H1 (cell line): ENCODE results near the gene FAM234A. TPM values are rescaled to one million over a fixed set of nuclear protein-coding genes. Genes with fewer than 3 reads are reported as not detected.

Experiments used
- CREB1 ChIP-seq: IDR thresholded peaks from 2 replicates; pipeline ENCODE4 v1.6.1; 2012; ENCODE audit warnings: inconsistent platforms
- HDAC6 ChIP-seq: IDR thresholded peaks from one replicate; pipeline ENCODE4 v1.7.1; 2012; ENCODE audit warnings: low read depth, mild to moderate bottlenecking, inconsistent platforms, low read length, moderate library complexity
- NRF1 ChIP-seq: IDR thresholded peaks from 2 replicates; pipeline ENCODE4 v1.6.1; 2011; ENCODE audit warnings: mild to moderate bottlenecking, low read depth, low read length, improper control_type of control experiment
- POLR2AphosphoS5 ChIP-seq: IDR thresholded peaks from 2 replicates; pipeline ENCODE4 v1.6.1; 2011; ENCODE audit warnings: low read depth, low read length
- RAD21 ChIP-seq, 2 experiments: IDR thresholded peaks in 1 of 2; conservative IDR thresholded peaks in 1 of 2; 2 replicates each; pipeline ENCODE4 v1.6.1; 2011; ENCODE audit warnings: low read depth in 2 of 2, low read length in 2 of 2, improper control_type of control experiment in 1 of 2, inconsistent platforms in 1 of 2, mild to moderate bottlenecking in 1 of 2, moderate library complexity in 1 of 2
- SIRT6 ChIP-seq: IDR thresholded peaks from one replicate; pipeline ENCODE4 v1.7.1; 2012; ENCODE audit warnings: low read length, inconsistent platforms
- polyA plus RNA-seq, 7 experiments: library from polyadenylated mRNA; depleted of rRNA in 3 of 7; stranded (reverse) in 5 of 7; unstranded in 2 of 7; fragments of >200 nt in 5 of 7; fragments of 200-250 nt in 2 of 7; gene quantifications; 1 replicate in 5 of 7; 2 replicates in 1 of 7; 4 replicates in 1 of 7; pipeline versions ENCODE4 v1.2.1 to v1.2.3, GENCODE V29; 2011 to 2013; ENCODE audit warnings: missing spikeins in 2 of 7, mixed read lengths in 2 of 7
- total RNA-seq: library from RNA; stranded (reverse); fragmentation: NEBNext Ultra II Directional; extraction: Animal tissue kit (Norgen Biotek cat#: 25700); gene quantifications from 2 replicates; pipeline ENCODE4 v1.2.1, GENCODE V29; 2021
- TF ChIP-seq, protein P1 (sequence below): IDR thresholded peaks from 2 replicates; pipeline ENCODE4 v1.6.1; 2012; ENCODE audit warnings: low read length, inconsistent platforms
- TF ChIP-seq, protein P2 (sequence below): IDR thresholded peaks from 2 replicates; pipeline ENCODE4 v1.6.1; 2012; ENCODE audit warnings: inconsistent platforms
- TF ChIP-seq, protein P3 (sequence below): fragments of 300-600 bp; sonication (generic); IDR thresholded peaks from 2 replicates; pipeline ENCODE4 v1.7.1; 2012; ENCODE audit warnings: low read length, moderate library complexity, mild to moderate bottlenecking, inconsistent platforms; ENCODE audit not compliant: insufficient replicate concordance

The FAM234A gene
- total and polyA plus RNA-seq, 2 of the 8 experiments (the other 6 are each of a cell fraction or from before 2014, with no cell fraction given), result 80.6 to 104 TPM

DNA sequence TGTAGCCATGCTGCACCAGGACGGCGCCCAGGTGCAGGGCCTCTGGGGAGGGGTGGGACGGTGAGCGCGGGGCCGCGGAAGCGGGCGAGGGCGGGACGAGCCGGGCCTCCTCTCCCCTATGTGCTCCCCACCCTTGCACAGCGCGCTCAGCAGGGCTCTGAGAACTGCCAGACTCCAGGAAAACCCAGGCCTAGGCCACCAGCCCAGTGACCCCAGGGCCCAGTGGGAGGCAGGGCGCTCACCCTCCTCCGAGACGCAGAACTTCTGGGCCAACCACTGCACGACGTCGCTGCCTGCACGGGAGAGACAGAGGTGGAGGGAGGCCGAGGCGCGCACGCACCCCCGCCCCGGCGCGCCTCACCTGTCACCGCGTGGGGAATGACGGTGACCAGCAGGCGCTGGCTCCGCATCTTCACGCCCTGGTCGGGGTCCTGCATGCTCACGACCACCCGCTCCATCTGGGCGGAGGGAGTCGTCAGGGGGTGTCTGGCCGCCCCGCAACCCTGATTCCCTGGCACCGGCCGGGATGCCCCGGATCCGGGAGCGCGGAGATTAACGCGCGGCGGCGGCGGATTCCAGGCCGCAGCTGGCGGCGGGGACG is 40.5 kb downstream of the FAM234A start (continued):
- TF ChIP-seq, protein P1, sequence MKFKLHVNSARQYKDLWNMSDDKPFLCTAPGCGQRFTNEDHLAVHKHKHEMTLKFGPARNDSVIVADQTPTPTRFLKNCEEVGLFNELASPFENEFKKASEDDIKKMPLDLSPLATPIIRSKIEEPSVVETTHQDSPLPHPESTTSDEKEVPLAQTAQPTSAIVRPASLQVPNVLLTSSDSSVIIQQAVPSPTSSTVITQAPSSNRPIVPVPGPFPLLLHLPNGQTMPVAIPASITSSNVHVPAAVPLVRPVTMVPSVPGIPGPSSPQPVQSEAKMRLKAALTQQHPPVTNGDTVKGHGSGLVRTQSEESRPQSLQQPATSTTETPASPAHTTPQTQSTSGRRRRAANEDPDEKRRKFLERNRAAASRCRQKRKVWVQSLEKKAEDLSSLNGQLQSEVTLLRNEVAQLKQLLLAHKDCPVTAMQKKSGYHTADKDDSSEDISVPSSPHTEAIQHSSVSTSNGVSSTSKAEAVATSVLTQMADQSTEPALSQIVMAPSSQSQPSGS, result no peak
- TF ChIP-seq POLR2AphosphoS5 (no peak), HDAC6 (no peak), RAD21 (IDR thresholded peaks at IDR 0.05 in 1 of 2, conservative IDR thresholded peaks at IDR 0.05 in 1 of 2; ENCODE audit: low read depth in 2 of 2, low read length in 2 of 2) (no peak), NRF1 (no peak), SIRT6 (no peak), CREB1 (no peak)
- TF ChIP-seq, protein P2, sequence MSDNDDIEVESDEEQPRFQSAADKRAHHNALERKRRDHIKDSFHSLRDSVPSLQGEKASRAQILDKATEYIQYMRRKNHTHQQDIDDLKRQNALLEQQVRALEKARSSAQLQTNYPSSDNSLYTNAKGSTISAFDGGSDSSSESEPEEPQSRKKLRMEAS, result peak; percentile 27; the same call in 1 of the 2 replicates
- TF ChIP-seq, protein P3, sequence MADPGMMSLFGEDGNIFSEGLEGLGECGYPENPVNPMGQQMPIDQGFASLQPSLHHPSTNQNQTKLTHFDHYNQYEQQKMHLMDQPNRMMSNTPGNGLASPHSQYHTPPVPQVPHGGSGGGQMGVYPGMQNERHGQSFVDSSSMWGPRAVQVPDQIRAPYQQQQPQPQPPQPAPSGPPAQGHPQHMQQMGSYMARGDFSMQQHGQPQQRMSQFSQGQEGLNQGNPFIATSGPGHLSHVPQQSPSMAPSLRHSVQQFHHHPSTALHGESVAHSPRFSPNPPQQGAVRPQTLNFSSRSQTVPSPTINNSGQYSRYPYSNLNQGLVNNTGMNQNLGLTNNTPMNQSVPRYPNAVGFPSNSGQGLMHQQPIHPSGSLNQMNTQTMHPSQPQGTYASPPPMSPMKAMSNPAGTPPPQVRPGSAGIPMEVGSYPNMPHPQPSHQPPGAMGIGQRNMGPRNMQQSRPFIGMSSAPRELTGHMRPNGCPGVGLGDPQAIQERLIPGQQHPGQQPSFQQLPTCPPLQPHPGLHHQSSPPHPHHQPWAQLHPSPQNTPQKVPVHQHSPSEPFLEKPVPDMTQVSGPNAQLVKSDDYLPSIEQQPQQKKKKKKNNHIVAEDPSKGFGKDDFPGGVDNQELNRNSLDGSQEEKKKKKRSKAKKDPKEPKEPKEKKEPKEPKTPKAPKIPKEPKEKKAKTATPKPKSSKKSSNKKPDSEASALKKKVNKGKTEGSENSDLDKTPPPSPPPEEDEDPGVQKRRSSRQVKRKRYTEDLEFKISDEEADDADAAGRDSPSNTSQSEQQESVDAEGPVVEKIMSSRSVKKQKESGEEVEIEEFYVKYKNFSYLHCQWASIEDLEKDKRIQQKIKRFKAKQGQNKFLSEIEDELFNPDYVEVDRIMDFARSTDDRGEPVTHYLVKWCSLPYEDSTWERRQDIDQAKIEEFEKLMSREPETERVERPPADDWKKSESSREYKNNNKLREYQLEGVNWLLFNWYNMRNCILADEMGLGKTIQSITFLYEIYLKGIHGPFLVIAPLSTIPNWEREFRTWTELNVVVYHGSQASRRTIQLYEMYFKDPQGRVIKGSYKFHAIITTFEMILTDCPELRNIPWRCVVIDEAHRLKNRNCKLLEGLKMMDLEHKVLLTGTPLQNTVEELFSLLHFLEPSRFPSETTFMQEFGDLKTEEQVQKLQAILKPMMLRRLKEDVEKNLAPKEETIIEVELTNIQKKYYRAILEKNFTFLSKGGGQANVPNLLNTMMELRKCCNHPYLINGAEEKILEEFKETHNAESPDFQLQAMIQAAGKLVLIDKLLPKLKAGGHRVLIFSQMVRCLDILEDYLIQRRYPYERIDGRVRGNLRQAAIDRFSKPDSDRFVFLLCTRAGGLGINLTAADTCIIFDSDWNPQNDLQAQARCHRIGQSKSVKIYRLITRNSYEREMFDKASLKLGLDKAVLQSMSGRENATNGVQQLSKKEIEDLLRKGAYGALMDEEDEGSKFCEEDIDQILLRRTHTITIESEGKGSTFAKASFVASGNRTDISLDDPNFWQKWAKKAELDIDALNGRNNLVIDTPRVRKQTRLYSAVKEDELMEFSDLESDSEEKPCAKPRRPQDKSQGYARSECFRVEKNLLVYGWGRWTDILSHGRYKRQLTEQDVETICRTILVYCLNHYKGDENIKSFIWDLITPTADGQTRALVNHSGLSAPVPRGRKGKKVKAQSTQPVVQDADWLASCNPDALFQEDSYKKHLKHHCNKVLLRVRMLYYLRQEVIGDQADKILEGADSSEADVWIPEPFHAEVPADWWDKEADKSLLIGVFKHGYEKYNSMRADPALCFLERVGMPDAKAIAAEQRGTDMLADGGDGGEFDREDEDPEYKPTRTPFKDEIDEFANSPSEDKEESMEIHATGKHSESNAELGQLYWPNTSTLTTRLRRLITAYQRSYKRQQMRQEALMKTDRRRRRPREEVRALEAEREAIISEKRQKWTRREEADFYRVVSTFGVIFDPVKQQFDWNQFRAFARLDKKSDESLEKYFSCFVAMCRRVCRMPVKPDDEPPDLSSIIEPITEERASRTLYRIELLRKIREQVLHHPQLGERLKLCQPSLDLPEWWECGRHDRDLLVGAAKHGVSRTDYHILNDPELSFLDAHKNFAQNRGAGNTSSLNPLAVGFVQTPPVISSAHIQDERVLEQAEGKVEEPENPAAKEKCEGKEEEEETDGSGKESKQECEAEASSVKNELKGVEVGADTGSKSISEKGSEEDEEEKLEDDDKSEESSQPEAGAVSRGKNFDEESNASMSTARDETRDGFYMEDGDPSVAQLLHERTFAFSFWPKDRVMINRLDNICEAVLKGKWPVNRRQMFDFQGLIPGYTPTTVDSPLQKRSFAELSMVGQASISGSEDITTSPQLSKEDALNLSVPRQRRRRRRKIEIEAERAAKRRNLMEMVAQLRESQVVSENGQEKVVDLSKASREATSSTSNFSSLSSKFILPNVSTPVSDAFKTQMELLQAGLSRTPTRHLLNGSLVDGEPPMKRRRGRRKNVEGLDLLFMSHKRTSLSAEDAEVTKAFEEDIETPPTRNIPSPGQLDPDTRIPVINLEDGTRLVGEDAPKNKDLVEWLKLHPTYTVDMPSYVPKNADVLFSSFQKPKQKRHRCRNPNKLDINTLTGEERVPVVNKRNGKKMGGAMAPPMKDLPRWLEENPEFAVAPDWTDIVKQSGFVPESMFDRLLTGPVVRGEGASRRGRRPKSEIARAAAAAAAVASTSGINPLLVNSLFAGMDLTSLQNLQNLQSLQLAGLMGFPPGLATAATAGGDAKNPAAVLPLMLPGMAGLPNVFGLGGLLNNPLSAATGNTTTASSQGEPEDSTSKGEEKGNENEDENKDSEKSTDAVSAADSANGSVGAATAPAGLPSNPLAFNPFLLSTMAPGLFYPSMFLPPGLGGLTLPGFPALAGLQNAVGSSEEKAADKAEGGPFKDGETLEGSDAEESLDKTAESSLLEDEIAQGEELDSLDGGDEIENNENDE, result no peak
